A673 (cell line): ENCODE data around the gene MKNK1. TPM values are rescaled to one million over a fixed set of nuclear protein-coding genes. Genes with fewer than 3 reads are reported as not detected.

Experiments used
- BruUV-seq: library from RNA; stranded (reverse); fragments of 400-500 nt; replicated peaks from 2 replicates; lab custom pipeline; 2021; lab: Mats Ljungman, UMichigan
- CTCF ChIA-PET: fragments of 300-600 bp; sonication (Branson Sonifier 250); formaldehyde crosslinking; loops from one replicate; lab custom pipeline; 2022; ENCODE audit warnings: antibody characterized with exemption; lab: Charles Lee
- POLR2A ChIA-PET: fragments of 300-600 bp; sonication (Branson Sonifier 250); formaldehyde crosslinking; loops from one replicate; lab custom pipeline; 2022; ENCODE audit warnings: antibody characterized with exemption; ENCODE audit not compliant: low non-redundant PET; lab: Charles Lee
- DNase-seq: peaks from one replicate; pipeline ENCODE4 v3.0.0-alpha.2; 2015; ENCODE audit warnings: low spot score
- H3K27ac ChIP-seq: fragments of 200-600 bp; sonication (generic); 2 replicates; pipeline ENCODE4 v1.5.1; 2016; ENCODE audit warnings: mixed run types, low read depth, mild to moderate bottlenecking, mixed read lengths, antibody characterized with exemption, low read length; ENCODE audit not compliant: poor library complexity, severe bottlenecking
- H3K27me3 ChIP-seq: fragments of 200-600 bp; sonication (generic); replicated peaks from 2 replicates; pipeline ENCODE4 v1.6.1; 2017; ENCODE audit warnings: mixed run types, low read depth, mild to moderate bottlenecking, mixed read lengths, antibody characterized with exemption, low read length; ENCODE audit not compliant: insufficient read depth, poor library complexity
- H3K36me3 ChIP-seq: fragments of 200-600 bp; sonication (generic); 2 replicates; pipeline ENCODE4 v1.6.1; 2016; ENCODE audit warnings: mixed run types, mild to moderate bottlenecking, mixed read lengths, antibody characterized with exemption, low read length; ENCODE audit not compliant: insufficient read depth, poor library complexity, severe bottlenecking
- H3K4me1 ChIP-seq: fragments of 200-600 bp; sonication (generic); 2 replicates; pipeline ENCODE4 v1.6.1; 2017; ENCODE audit warnings: mixed run types, mild to moderate bottlenecking, mixed read lengths, antibody characterized with exemption, low read length; ENCODE audit not compliant: insufficient read depth, poor library complexity, severe bottlenecking
- H3K4me3 ChIP-seq: fragments of 200-600 bp; sonication (generic); 2 replicates; pipeline ENCODE4 v1.5.1; 2016; ENCODE audit warnings: low read depth, mixed run types, mild to moderate bottlenecking, mixed read lengths, low read length; ENCODE audit not compliant: poor library complexity, severe bottlenecking
- H3K9me3 ChIP-seq: fragments of 200-600 bp; sonication (generic); 2 replicates; pipeline ENCODE4 v1.6.1; 2016; ENCODE audit warnings: mixed run types, low read depth, mild to moderate bottlenecking, mixed read lengths, antibody characterized with exemption, low read length; ENCODE audit not compliant: poor library complexity, severe bottlenecking
- EZH2 ChIP-seq: fragments of 200-600 bp; sonication (generic); IDR thresholded peaks from 2 replicates; pipeline ENCODE4 v1.6.1; 2017; ENCODE audit warnings: borderline replicate concordance, low read depth, mild to moderate bottlenecking, mixed read lengths, antibody characterized with exemption, low read length; ENCODE audit not compliant: poor library complexity, severe bottlenecking
- intact Hi-C: fragments of 100-400 bp; cut with micrococcal nuclease; formaldehyde crosslinking; loops from one replicate; pipeline ENCODE4 v1.10.0; 2022; ENCODE audit not compliant: unreplicated experiment
- total RNA-seq: library from RNA; stranded (reverse); gene quantifications from 2 replicates; pipeline ENCODE4 v1.2.3, GENCODE V29; 2021
- TF ChIP-seq, protein P1 (sequence below): fragments of 300-800, 200-600 bp; sonication (generic); conservative IDR thresholded peaks from 2 replicates; pipeline ENCODE4 v1.5.1; 2017; ENCODE audit warnings: low read depth, mild to moderate bottlenecking, antibody characterized with exemption, low read length, moderate library complexity, mixed read lengths

The MKNK1 gene
- total RNA-seq, 1 experiment from 2014 or later = 22.7 TPM

GRCh38 chr1:46552357-46553237 lies 51.5 kb downstream of the MKNK1 start:
- no peaks in the 10 kb centered on the region for H3K27me3 ChIP-seq

DNA sequence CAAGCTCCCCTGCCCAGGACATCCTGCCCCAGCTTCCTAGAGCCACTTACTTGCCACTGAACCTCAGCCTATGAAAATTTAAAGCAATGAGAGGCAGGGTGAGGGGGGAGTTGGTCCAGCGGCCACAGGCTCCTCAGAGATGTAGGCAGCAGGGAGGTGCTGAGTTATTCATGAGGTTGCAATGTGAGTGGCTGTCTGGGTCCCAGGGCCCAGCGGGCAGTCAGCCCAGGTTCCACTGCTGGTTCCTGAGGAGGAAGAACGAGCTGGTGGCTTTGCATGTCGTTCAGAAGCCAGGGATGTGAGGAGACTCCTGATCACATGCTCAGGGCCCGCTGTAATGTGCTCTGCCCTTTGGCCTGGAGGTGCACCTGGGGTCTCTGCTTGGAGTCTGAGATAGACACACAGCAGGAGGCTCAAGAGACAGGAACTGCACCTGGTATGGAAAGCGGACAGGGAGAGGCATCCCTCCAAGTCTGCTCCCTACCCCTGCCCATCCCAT lies 52.4 kb downstream of the MKNK1 start, which contains the start of gene KNCN:
Gene KNCN, minus strand, starts transcription at position 51 of the 499 bp plus-strand sequence. CDS start 432 bp downstream, outside the sequence.
- H3K36me3 ChIP-seq = no peaks in the 10 kb centered on the region
- CTCF ChIA-PET = no interaction called here
- H3K9me3 ChIP-seq = no peaks in the 10 kb centered on the region
- POLR2A ChIA-PET = no interaction called here
- BruUV-seq = no TSS peak
- no peak within 1 kb of the TSS for H3K4me3 ChIP-seq
- no peaks in the 10 kb centered on the region for H3K27me3 ChIP-seq
- no peak within 1 kb of the TSS for H3K27ac ChIP-seq
- no peak for DNase-seq
- TF ChIP-seq, protein P1, sequence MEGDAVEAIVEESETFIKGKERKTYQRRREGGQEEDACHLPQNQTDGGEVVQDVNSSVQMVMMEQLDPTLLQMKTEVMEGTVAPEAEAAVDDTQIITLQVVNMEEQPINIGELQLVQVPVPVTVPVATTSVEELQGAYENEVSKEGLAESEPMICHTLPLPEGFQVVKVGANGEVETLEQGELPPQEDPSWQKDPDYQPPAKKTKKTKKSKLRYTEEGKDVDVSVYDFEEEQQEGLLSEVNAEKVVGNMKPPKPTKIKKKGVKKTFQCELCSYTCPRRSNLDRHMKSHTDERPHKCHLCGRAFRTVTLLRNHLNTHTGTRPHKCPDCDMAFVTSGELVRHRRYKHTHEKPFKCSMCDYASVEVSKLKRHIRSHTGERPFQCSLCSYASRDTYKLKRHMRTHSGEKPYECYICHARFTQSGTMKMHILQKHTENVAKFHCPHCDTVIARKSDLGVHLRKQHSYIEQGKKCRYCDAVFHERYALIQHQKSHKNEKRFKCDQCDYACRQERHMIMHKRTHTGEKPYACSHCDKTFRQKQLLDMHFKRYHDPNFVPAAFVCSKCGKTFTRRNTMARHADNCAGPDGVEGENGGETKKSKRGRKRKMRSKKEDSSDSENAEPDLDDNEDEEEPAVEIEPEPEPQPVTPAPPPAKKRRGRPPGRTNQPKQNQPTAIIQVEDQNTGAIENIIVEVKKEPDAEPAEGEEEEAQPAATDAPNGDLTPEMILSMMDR = no peak
- TF ChIP-seq EZH2 = no peak
- H3K4me1 ChIP-seq = no peaks in the 10 kb centered on the region
- intact Hi-C loops = no loop called here

More at GRCh38 chr1:46552357-46553237, 51.5 kb downstream of the MKNK1 start:
- H3K4me3 ChIP-seq = no peak overlapping the region
- DNase-seq = peak; percentile 29
- TF ChIP-seq, protein P1 = no peak
- TF ChIP-seq EZH2 = no peak
- POLR2A ChIA-PET = no interaction called here
- intact Hi-C loops = no loop called here
- no peaks in the 10 kb centered on the region for H3K4me1 ChIP-seq
- BruUV-seq = no TSS peak
- CTCF ChIA-PET = interaction anchor here (1.3 kb wide), 1 partner anchor 106 kb away, joined by 3 read pairs; no protein-coding TSS in a partner anchor
- no peak overlapping the region for H3K27ac ChIP-seq
- no peaks in the 10 kb centered on the region for H3K9me3 ChIP-seq
- H3K36me3 ChIP-seq = no peaks in the 10 kb centered on the region

GRCh38 chr1:46550751-46551231 lies 53.3 kb downstream of the MKNK1 start:
- no peak overlapping the region for H3K27ac ChIP-seq
- no peak for TF ChIP-seq EZH2
- H3K9me3 ChIP-seq = no peaks in the 10 kb centered on the region
- no TSS peak for BruUV-seq
- ChIA-PET POLR2A (no interaction called here), CTCF (interaction anchor here (0.5 kb wide), 1 partner anchor 97 kb away, joined by 3 read pairs; no protein-coding TSS in a partner anchor)
- no peaks in the 10 kb centered on the region for H3K4me1 ChIP-seq
- intact Hi-C loops = no loop called here
- no peak for DNase-seq
- no peaks in the 10 kb centered on the region for H3K36me3 ChIP-seq
- H3K4me3 ChIP-seq = no peak overlapping the region
- peaks cover 8% of the 10 kb centered on the region for H3K27me3 ChIP-seq
